GM21390 (cell line): ENCODE results near the gene THOC1.
"Not testable (repeated sequence)": the region's sequence is repeated elsewhere in the genome, so short reads cannot be mapped to it uniquely, and the experiment has no call there.

ENCODE experiments used
- ATAC-seq: cut with Tn5 transposase; IDR thresholded peaks from one replicate; pipeline ENCODE4 v1.9.1; 2021; ENCODE audit not compliant: unreplicated experiment

THOC1 gene

DNA sequence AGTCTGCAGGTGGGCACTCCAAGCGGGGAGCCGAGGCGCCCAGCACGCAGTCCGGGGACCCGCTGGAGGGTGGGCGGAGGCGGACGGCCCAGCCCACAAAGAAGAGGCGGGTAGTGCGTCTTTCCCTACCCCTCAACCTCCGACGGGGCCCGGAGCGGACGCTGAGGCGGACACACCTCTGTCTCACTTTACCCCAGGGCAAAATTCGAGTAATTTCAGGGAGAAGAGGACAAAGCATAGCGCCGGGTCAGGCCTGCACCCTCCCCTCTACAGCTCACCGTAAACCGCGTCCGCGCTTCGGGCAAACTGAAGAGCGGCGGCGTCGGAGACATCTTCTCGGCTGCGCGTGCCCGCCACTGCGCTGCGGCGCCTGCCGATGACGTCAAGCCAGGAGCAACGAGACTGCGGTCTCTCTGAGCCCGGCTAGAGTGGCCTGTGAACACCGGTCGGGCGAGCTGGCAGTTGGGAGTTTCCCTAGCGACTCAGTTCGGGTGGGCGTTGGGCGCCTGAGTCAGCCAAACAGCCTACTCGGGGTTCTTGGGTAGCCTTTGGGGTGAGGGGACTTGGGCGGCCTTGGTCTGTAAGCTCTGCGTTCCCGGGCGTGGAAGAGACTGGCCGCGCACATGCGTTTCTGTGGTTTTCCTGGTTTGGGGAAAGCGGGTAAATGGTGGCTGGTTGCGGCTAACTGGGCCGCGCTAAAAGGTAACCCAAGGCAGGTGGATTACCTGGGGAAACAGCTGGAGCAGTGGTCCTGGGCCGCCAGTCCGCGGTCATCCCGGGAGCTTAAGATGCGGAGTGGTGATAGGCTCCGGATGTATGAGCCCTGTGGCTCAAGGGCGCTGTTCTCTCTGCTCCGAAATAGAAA, at the start of gene THOC1:
Gene THOC1 (minus strand): TSS at position 360 of the 865 bp plus-strand sequence. CDS start 28 bp downstream, at position 332.
- ATAC-seq = peak; percentile 86

DNA sequence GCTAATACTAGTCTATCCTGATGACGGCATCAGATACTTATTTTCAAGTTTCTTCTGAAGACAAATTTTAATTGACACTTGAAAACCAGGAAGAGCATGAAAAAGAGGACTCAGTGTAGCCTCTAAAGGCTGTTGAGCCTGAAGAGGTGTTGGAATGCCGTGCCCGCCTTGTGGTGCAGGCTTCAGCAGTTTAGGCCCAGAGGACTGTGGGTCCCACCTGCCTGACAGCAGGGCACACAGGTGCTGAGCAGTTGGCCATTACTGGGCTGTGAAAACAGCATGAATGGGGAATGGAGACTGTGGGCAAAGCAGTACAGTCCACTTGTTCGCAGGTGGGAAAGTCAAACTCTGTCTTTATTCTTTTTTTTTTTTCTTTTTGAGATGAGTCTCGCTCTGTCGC, 49.8 kb upstream of the THOC1 start:
- ATAC-seq = no peak

GRCh38 chr18:316393-316792, 48.5 kb upstream of the THOC1 start:
- ATAC-seq = no peak

DNA sequence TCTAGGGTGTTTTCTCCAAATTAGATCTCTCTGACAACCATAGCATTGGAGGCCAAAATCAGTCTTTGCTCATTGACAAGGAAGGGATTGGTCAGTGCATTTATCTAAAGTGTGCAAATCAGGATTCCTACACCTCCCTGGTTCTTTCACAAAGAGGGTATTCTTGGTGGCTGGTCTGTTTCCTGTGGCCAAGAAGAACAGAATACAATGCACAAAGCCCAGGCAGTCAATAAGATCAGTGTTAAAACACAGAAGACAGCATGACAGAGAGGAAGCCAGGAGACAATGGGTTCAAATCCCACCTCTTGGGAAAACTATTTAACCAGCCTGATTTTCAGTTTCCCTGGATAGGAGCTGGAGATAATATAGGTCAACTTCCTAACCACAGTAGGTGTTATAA, 46.1 kb upstream of the THOC1 start:
- ATAC-seq = no peak

GRCh38 chr18:312415-312814, 44.6 kb upstream of the THOC1 start:
- ATAC-seq = no peak

DNA sequence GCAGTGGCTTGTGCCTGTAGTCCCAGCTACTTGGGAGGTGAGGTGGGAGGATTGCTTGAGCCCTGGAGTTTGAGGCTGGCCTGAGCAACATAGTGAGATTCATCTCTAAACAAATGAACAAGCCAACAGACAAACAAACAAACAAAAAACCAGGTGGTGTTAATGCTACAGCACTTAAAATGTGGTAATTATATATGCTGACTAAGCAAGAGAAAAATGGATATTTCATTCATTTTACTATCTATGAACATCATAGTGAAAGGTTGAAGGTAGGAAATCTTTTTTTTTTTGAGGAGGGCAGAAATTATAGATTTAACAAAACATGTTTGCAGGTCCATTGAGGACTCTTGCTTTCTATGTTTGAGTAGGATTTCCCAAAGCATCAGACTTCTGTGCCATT, 42.2 kb upstream of the THOC1 start:
- no peak for ATAC-seq

DNA sequence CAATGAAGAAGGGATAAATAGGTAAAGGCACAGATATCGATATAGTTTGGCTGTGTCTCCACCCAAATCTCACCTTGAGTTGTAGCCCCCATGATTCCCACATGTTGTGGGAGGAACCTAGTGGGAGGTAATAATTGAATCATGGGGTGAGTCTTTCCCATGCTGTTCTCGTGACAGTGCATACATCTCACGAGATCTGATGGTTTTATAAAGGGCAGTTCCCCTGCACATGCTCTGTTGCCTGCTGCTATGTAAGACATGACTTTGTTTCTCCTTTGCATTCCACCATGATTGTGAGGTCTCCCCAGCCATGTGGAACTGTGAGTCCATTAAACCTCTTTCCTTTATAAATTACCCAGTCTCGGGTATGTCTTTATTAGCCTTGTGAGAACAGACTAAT, 40.2 kb upstream of the THOC1 start:
- ATAC-seq = not testable (repeated sequence)

- ATAC-seq = no peak
Observed at GRCh38 chr18:306608-307255, 38.9 kb upstream of the THOC1 start.

- no peak for ATAC-seq
Observed at GRCh38 chr18:305003-305501, 37.2 kb upstream of the THOC1 start.

DNA sequence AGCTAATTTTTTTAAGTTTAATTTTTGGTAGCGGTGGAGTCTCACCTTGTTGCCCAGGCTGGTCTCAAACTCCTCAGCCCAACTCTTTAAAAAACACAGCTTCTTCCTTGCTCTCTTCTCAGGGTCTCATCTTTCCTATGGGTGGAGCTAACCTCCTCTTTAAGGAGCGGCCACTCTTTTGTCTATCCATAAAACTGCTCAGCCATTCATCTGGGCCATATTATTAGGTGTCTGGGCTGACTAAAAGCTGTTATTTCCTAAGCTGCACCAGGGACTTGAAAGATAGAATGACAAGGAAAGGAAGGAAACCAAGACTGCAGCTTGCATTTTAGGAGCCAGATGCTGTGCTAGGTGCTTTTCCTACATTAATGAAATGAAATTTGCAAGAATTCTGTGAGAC, 35.8 kb upstream of the THOC1 start:
- ATAC-seq = no peak

- ATAC-seq = no peak
Observed at GRCh38 chr18:303011-303410, 35.2 kb upstream of the THOC1 start.

DNA sequence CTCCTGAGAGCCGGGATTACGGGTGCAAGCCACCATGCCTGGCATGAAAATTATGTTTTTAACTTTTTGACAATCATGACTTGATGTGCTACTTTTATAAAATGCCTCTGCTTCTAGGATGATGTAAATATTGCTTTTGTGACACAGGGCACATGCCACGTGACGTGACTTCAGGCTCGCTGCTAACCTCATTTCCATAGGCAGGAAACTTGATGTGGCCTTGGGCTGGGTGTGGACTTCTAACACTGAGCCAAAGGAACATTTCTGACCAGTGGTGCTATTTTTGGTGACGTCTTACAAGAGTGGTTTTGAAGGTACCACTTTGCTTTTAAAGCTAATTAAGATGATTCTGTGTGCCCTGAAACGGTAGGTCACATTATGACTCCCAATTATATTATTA, 34.2 kb upstream of the THOC1 start:
- ATAC-seq = no peak

DNA sequence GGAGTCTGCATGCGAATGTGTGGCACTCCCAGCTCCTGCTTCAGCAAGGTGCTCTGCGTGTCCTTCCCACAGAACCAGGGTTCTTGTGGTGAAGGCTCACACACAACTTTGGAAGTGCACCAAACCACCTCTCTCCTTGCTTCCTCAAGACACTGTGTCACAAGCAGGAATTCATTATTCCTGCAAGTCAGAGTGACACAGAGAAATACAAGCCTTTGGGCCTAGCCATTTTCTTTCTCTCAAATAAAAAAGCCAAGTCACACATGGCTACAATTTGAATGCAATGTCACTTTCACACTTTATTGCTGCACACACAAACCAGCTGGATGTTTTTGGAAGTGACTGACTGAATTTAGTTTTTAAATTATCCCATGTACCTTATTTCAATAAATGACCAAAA, 30.1 kb upstream of the THOC1 start:
- no peak for ATAC-seq

DNA sequence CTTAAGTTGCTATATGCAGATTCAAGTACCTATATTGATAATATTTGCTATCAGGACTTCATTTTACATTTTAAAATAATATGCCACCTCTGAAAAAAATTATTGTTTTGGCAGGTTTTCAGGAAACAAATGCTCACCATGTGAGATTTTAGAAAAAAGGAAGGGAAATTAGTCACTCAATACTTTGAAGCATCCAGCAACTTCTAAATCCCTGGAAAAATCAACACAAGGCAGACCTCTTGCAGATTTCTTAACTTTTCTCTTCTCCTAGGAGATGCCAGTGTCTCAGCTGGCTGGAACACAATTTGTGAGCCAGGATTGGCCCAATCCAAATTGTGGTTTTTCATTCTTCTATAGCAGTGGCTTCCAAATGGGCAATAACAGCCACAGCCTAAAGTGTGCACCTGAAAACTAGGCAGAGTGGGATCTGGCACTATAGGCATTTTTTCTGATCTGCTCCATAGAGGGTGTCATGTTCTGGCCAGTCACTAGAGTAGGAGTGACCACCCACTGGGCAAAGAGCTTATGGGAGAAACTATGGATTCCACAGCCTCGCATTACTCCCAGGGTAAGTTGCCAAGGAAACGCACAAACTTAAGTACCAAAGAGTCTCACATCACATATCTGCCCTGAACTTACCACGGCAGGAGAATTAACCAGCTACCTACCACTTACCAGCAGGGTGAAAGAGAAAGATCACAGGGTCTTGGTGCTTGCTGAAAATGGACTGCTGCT, 28.1 kb upstream of the THOC1 start:
- ATAC-seq = no peak

- no peak for ATAC-seq
Observed at GRCh38 chr18:294566-294965, 26.7 kb upstream of the THOC1 start.

- no peak for ATAC-seq
Observed at GRCh38 chr18:293536-293935, 25.7 kb upstream of the THOC1 start.

GRCh38 chr18:292271-292670, 24.4 kb upstream of the THOC1 start:
- ATAC-seq = no peak

- ATAC-seq = not testable (repeated sequence)
Observed at GRCh38 chr18:289970-290369, 22.1 kb upstream of the THOC1 start.

DNA sequence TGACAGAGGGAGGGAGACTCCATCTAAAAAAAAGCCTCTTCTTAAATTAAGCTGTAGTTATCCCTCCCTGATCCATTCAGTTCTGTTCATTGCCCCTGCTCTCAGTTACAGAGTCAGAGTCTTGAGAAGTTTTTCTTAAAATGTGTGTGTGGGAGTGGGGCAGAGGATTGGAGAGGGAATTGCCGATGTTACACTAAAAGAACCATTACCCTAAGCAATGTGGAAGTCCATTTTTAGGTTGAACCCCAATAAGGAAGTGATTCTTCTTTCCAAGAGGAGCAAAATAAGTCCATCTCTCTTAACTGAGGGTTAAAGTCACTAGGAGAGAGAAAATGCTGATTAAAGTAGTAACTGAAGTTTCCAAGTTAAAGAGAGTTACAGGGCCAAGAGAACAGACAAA, 21.2 kb upstream of the THOC1 start:
- ATAC-seq = no peak

- ATAC-seq = no peak
Observed at GRCh38 chr18:286515-287310, 18.9 kb upstream of the THOC1 start.

- no peak for ATAC-seq
Observed at GRCh38 chr18:285817-286216, 18.0 kb upstream of the THOC1 start.
